ENCODE measurements around the gene AKAP17A. TPM values are rescaled to one million over a fixed set of nuclear protein-coding genes. Genes with fewer than 3 reads are reported as not detected.

The AKAP17A gene
- total RNA-seq, 4 donors from 2014 or later: 53.7 to 134 (median 97.7) TPM

GRCh38 chrX:1598021-1598875 is 6.8 kb downstream of the AKAP17A start:
- WGBS, 2 donors (ENCODE audit: low coverage in 1 of 2): 88 to 92% methylated on average over 5 to 43 of the region's 50 CpGs
- H3K27me3 ChIP-seq: no peaks in the 10 kb centered on the region
- no peak overlapping the region for H3K4me3 ChIP-seq
- intact Hi-C loops (cut with DNase I; ENCODE audit: low total_unique reads): no loop called here
- DNase-seq: no peak
- no peaks in the 10 kb centered on the region for H3K9me3 ChIP-seq
- peaks cover under 1 to 9% (median 2%) of the 10 kb centered on the region in 4 donors for H3K4me1 ChIP-seq
- in situ Hi-C loops (cut with MboI; ENCODE audit: low pct_ligation_motif_present in 1 of 4, low pct_unique_long_range_greater_than_20kb in 1 of 4, low sequenced_read_pairs in 3 of 4): loop anchor here in 2 of 4 donors (10.0 to 25.0 kb wide), 3 partner anchors 136 to 211 kb away; partner anchors contain the start of genes ASMTL (in 2 of the 2) and SLC25A6 (in 1 of the 2)
- no peak overlapping the region for H3K27ac ChIP-seq
- no peak for TF ChIP-seq CTCF (IDR thresholded peaks at IDR 0.05)
- no peak for TF ChIP-seq POLR2AphosphoS5 (IDR thresholded peaks at IDR 0.05)
- no peak for TF ChIP-seq POLR2A (IDR thresholded peaks at IDR 0.05)
- no peak for TF ChIP-seq EP300 (IDR thresholded peaks at IDR 0.05; ENCODE audit: low read depth)
- peaks cover 0 to 78% (median 38%) of the 10 kb centered on the region in 4 donors for H3K36me3 ChIP-seq

- Histone ChIP-seq H3K4me1 (peaks cover 0 to 2% (median 0%) of the 10 kb centered on the region in 4 donors), H3K9me3 (no peaks in the 10 kb centered on the region), H3K27me3 (no peaks in the 10 kb centered on the region), H3K27ac (no peak overlapping the region), H3K36me3 (peaks cover 0 to 76% (median 35%) of the 10 kb centered on the region in 4 donors), H3K4me3 (no peak overlapping the region)
- 94 to 98% methylated on average over 10 to 57 of the region's 57 CpGs for WGBS, 2 donors (ENCODE audit: low coverage in 1 of 2)
- in situ Hi-C loops (cut with MboI; ENCODE audit: low pct_ligation_motif_present in 1 of 4, low pct_unique_long_range_greater_than_20kb in 1 of 4, low sequenced_read_pairs in 3 of 4): loop anchor here in 2 of 4 donors (10.0 to 25.0 kb wide), 3 partner anchors 137 to 212 kb away; partner anchors contain the start of genes ASMTL (in 2 of the 2) and SLC25A6 (in 1 of the 2)
- no peak for DNase-seq
- TF ChIP-seq POLR2AphosphoS5 (IDR thresholded peaks at IDR 0.05): no peak
- TF ChIP-seq POLR2A (IDR thresholded peaks at IDR 0.05): no peak
- TF ChIP-seq CTCF (IDR thresholded peaks at IDR 0.05): no peak
- no peak for TF ChIP-seq EP300 (IDR thresholded peaks at IDR 0.05; ENCODE audit: low read depth)
- intact Hi-C loops (cut with DNase I; ENCODE audit: low total_unique reads): no loop called here
Measured at GRCh38 chrX:1598876-1599790, 7.7 kb downstream of the AKAP17A start.

- DNase-seq: no peak
- Histone ChIP-seq H3K4me3 (no peak overlapping the region), H3K9me3 (no peaks in the 10 kb centered on the region), H3K27me3 (no peaks in the 10 kb centered on the region), H3K36me3 (peaks cover 0 to 70% (median 34%) of the 10 kb centered on the region in 4 donors), H3K27ac (no peak overlapping the region), H3K4me1 (no peaks in the 10 kb centered on the region)
- 97% methylated on average over 22 of the region's 36 CpGs; no CpG with 5 or more reads in 1 of the 2 donors for WGBS, 2 donors (ENCODE audit: low coverage in 1 of 2)
- in situ Hi-C loops (cut with MboI; ENCODE audit: low pct_ligation_motif_present in 1 of 4, low pct_unique_long_range_greater_than_20kb in 1 of 4, low sequenced_read_pairs in 3 of 4) (loop anchor here in 2 of 4 donors (10.0 to 25.0 kb wide), 3 partner anchors 138 to 213 kb away; partner anchors contain the start of genes ASMTL (in 2 of the 2) and SLC25A6 (in 1 of the 2)), intact Hi-C loops (cut with DNase I; ENCODE audit: low total_unique reads) (no loop called here)
- no peak for TF ChIP-seq POLR2AphosphoS5 (IDR thresholded peaks at IDR 0.05)
- TF ChIP-seq EP300 (IDR thresholded peaks at IDR 0.05; ENCODE audit: low read depth): no peak
- no peak for TF ChIP-seq CTCF (IDR thresholded peaks at IDR 0.05)
- no peak for TF ChIP-seq POLR2A (IDR thresholded peaks at IDR 0.05)
Measured at GRCh38 chrX:1599791-1600405, 8.5 kb downstream of the AKAP17A start.

All from transverse colon (tissue), 4 donors.